ENCODE results near the gene PSME3. TPM values are rescaled to one million over a fixed set of nuclear protein-coding genes. Genes with fewer than 3 reads are reported as not detected.

Gene PSME3
- total RNA-seq, 1 donor from 2014 or later, result 62.6 TPM

DNA sequence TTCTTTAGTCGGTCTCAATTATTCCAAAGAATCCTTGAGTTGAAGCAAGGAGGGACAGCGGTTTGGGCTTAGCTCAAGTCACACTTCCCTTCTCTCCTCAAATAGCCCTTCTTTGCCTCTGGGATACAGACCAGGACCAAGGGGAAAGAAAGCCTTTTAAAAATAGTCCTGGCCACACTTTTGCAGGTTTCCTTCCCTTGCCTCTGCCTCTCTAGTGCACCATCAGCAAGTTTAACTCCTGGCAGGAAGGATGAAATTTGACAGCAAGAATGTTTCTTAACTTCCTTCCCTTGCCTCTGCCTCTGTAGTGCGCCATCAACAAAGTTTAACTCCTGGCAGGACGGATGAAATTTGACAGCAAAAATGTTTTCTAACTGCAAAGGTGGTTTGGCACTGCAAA is 60.2 kb downstream of the PSME3 start:
- no peak for DNase-seq
- Histone ChIP-seq H3K36me3 (no peaks in the 10 kb centered on the region), H3K9me3 (replicated peaks) (no peaks in the 10 kb centered on the region), H3K4me1 (peaks cover 58% of the 10 kb centered on the region), H3K27me3 (ENCODE audit: low read depth) (no peaks in the 10 kb centered on the region), H3K27ac (replicated peaks) (peak overlapping the region; percentile 87), H3K4me3 (no peak overlapping the region)
- intact Hi-C loops (cut with micrococcal nuclease), result no loop called here
- no peak for TF ChIP-seq CTCF (IDR thresholded peaks at IDR 0.05; ENCODE audit: borderline replicate concordance)

Small RNA genes lying within 50 kb of the gene (microRNA-seq; reads per million reads assigned to microRNA genes)
- gene MIR6781, result not detected

Other genes starting within 250 kb of the PSME3 start
- 17.6 TPM for gene RETREG3, start 224.0 kb upstream of the PSME3 start, total RNA-seq
- gene TUBG1, start 223.7 kb upstream of the PSME3 start, total RNA-seq, result 48.0 TPM
- 15.6 TPM for gene TUBG2, start 174.1 kb upstream of the PSME3 start, total RNA-seq
- 21.5 TPM for gene PLEKHH3, start 156.4 kb upstream of the PSME3 start, total RNA-seq
- gene CCR10, start 151.6 kb upstream of the PSME3 start, total RNA-seq, result 0.88 TPM
- gene CNTNAP1, start 150.9 kb upstream of the PSME3 start, total RNA-seq, result 4.2 TPM
- gene EZH1, start 88.4 kb upstream of the PSME3 start, total RNA-seq, result 43.3 TPM
- gene RAMP2, start 72.2 kb upstream of the PSME3 start, total RNA-seq, result 37.7 TPM
- gene VPS25, start 59.9 kb upstream of the PSME3 start, total RNA-seq, result 37.5 TPM
- gene WNK4, start 52.8 kb upstream of the PSME3 start, total RNA-seq, result not detected
- gene COA3, start 34.7 kb upstream of the PSME3 start, total RNA-seq, result 71.0 TPM
- not detected for gene CNTD1, start 34.5 kb upstream of the PSME3 start, total RNA-seq
- gene BECN1, start 9.1 kb upstream of the PSME3 start, total RNA-seq, result 80.8 TPM
- gene AOC2, start 11.2 kb downstream of the PSME3 start, total RNA-seq, result 0.44 TPM
- gene AOC3, start 17.8 kb downstream of the PSME3 start, total RNA-seq, result 7.6 TPM
- gene G6PC1, start 67.4 kb downstream of the PSME3 start, total RNA-seq, result not detected
- gene AARSD1, start 131.1 kb downstream of the PSME3 start, total RNA-seq, result 26.0 TPM
- gene PTGES3L, start 146.7 kb downstream of the PSME3 start, total RNA-seq, result 37.9 TPM
- gene RUNDC1, start 147.2 kb downstream of the PSME3 start, total RNA-seq, result 12.1 TPM
- 759 TPM for gene RPL27, start 165.0 kb downstream of the PSME3 start, total RNA-seq
- 11.5 TPM for gene IFI35, start 173.4 kb downstream of the PSME3 start, total RNA-seq
- 68.2 TPM for gene VAT1, start 189.0 kb downstream of the PSME3 start, total RNA-seq
- gene RND2, start 191.8 kb downstream of the PSME3 start, total RNA-seq, result 0.85 TPM

All from left ventricle myocardium inferior (tissue), 1 donor.